ENCODE data around the gene DAGLA. TPM values are rescaled to one million over a fixed set of nuclear protein-coding genes. Genes with fewer than 3 reads are reported as not detected.

The DAGLA gene
- total and polyA plus RNA-seq, 5 donors = 3.7 to 7.2 (median 5.5) TPM

GRCh38 chr11:61701242-61701886 is 21.2 kb downstream of the DAGLA start:
- 52% methylated on average over 18 of the region's 18 CpGs for WGBS
- Histone ChIP-seq H3K4me1 (ENCODE audit: control insufficient read depth, insufficient read depth, low read length) (peaks cover 39% of the 10 kb centered on the region), H3K27ac (ENCODE audit: low read length) (peak overlapping the region; percentile 82), H3K4me3 (ENCODE audit: low read length) (no peak overlapping the region), H3K27me3 (ENCODE audit: control insufficient read depth, insufficient read depth) (no peaks in the 10 kb centered on the region), H3K9me3 (ENCODE audit: control insufficient read depth, low read length) (no peaks in the 10 kb centered on the region)
- ATAC-seq = peak in 1 of 2 donors; percentile 7
- DNase-seq = peak in 2 of 3 donors; percentile 71 to 77
- intact Hi-C loops (cut with DNase I) = no loop called here

- ATAC-seq (no peak), DNase-seq (peak in 2 of 3 donors; percentile 18 to 34)
- Histone ChIP-seq H3K27me3 (ENCODE audit: control insufficient read depth, insufficient read depth) (no peaks in the 10 kb centered on the region), H3K9me3 (ENCODE audit: control insufficient read depth, low read length) (no peaks in the 10 kb centered on the region), H3K4me1 (ENCODE audit: control insufficient read depth, insufficient read depth, low read length) (peaks cover 28% of the 10 kb centered on the region), H3K4me3 (ENCODE audit: low read length) (no peak overlapping the region), H3K27ac (ENCODE audit: low read length) (no peak overlapping the region)
- WGBS = 79% methylated on average over 11 of the region's 11 CpGs
- intact Hi-C loops (cut with DNase I) = no loop called here
Measured at GRCh38 chr11:61702701-61703312, 22.6 kb downstream of the DAGLA start.

- H3K27ac ChIP-seq (ENCODE audit: low read length) = no peak overlapping the region
- intact Hi-C loops (cut with DNase I) = no loop called here
- ATAC-seq = no peak
- no peaks in the 10 kb centered on the region for H3K27me3 ChIP-seq (ENCODE audit: control insufficient read depth, insufficient read depth)
- H3K9me3 ChIP-seq (ENCODE audit: control insufficient read depth, low read length) = no peaks in the 10 kb centered on the region
- no peak overlapping the region for H3K4me3 ChIP-seq (ENCODE audit: low read length)
- WGBS = 86% methylated on average over 15 of the region's 15 CpGs
- peak in 2 of 3 donors; percentile 33 to 35 for DNase-seq
- H3K4me1 ChIP-seq (ENCODE audit: control insufficient read depth, insufficient read depth, low read length) = peaks cover 8% of the 10 kb centered on the region
Measured at GRCh38 chr11:61704838-61705237, 24.6 kb downstream of the DAGLA start.

- H3K9me3 ChIP-seq (ENCODE audit: control insufficient read depth, low read length) = no peaks in the 10 kb centered on the region
- no peak overlapping the region for H3K27ac ChIP-seq (ENCODE audit: low read length)
- intact Hi-C loops (cut with DNase I) = no loop called here
- ATAC-seq (peak; percentile 42 to 69), DNase-seq (peak in 2 of 3 donors; percentile 57 to 62)
- no peaks in the 10 kb centered on the region for H3K4me1 ChIP-seq (ENCODE audit: control insufficient read depth, insufficient read depth, low read length)
- H3K4me3 ChIP-seq (ENCODE audit: low read length) = no peak overlapping the region
- WGBS = 61% methylated on average over 27 of the region's 27 CpGs
- H3K27me3 ChIP-seq (ENCODE audit: control insufficient read depth, insufficient read depth) = no peaks in the 10 kb centered on the region
Measured at GRCh38 chr11:61706452-61707400, 26.5 kb downstream of the DAGLA start.

- DNase-seq = peak in 2 of 3 donors; percentile 13 to 45
- no peaks in the 10 kb centered on the region for H3K4me1 ChIP-seq (ENCODE audit: control insufficient read depth, insufficient read depth, low read length)
- H3K27me3 ChIP-seq (ENCODE audit: control insufficient read depth, insufficient read depth) = no peaks in the 10 kb centered on the region
- no peaks in the 10 kb centered on the region for H3K9me3 ChIP-seq (ENCODE audit: control insufficient read depth, low read length)
- WGBS = 96% methylated on average over 9 of the region's 9 CpGs
- intact Hi-C loops (cut with DNase I) = no loop called here
- peak in 1 of 2 donors; percentile 5 for ATAC-seq
- H3K4me3 ChIP-seq (ENCODE audit: low read length) = no peak overlapping the region
- no peak overlapping the region for H3K27ac ChIP-seq (ENCODE audit: low read length)
Measured at GRCh38 chr11:61707574-61707973, 27.4 kb downstream of the DAGLA start.

- Histone ChIP-seq H3K4me3 (ENCODE audit: low read length) (no peak overlapping the region), H3K27ac (ENCODE audit: low read length) (no peak overlapping the region), H3K27me3 (ENCODE audit: control insufficient read depth, insufficient read depth) (no peaks in the 10 kb centered on the region), H3K4me1 (ENCODE audit: control insufficient read depth, insufficient read depth, low read length) (no peaks in the 10 kb centered on the region), H3K9me3 (ENCODE audit: control insufficient read depth, low read length) (no peaks in the 10 kb centered on the region)
- ATAC-seq (no peak), DNase-seq (peak in 1 of 3 donors; percentile 9)
- intact Hi-C loops (cut with DNase I) = no loop called here
- 96% methylated on average over 7 of the region's 7 CpGs for WGBS
Measured at GRCh38 chr11:61709110-61709509, 28.9 kb downstream of the DAGLA start.

- Histone ChIP-seq H3K27ac (ENCODE audit: low read length) (no peak overlapping the region), H3K9me3 (ENCODE audit: control insufficient read depth, low read length) (no peaks in the 10 kb centered on the region), H3K4me3 (ENCODE audit: low read length) (no peak overlapping the region), H3K4me1 (ENCODE audit: control insufficient read depth, insufficient read depth, low read length) (no peaks in the 10 kb centered on the region), H3K27me3 (ENCODE audit: control insufficient read depth, insufficient read depth) (no peaks in the 10 kb centered on the region)
- ATAC-seq = no peak
- intact Hi-C loops (cut with DNase I) = no loop called here
- WGBS = 71% methylated on average over 7 of the region's 7 CpGs
- DNase-seq = peak in 1 of 3 donors; percentile 17
Measured at GRCh38 chr11:61709572-61709971, 29.4 kb downstream of the DAGLA start.

- intact Hi-C loops (cut with DNase I) = no loop called here
- Histone ChIP-seq H3K27ac (ENCODE audit: low read length) (no peak overlapping the region), H3K4me3 (ENCODE audit: low read length) (no peak overlapping the region), H3K27me3 (ENCODE audit: control insufficient read depth, insufficient read depth) (no peaks in the 10 kb centered on the region), H3K9me3 (ENCODE audit: control insufficient read depth, low read length) (no peaks in the 10 kb centered on the region), H3K4me1 (ENCODE audit: control insufficient read depth, insufficient read depth, low read length) (no peaks in the 10 kb centered on the region)
- no peak for ATAC-seq
- 84% methylated on average over 7 of the region's 7 CpGs for WGBS
- peak in 2 of 3 donors; percentile 24 to 40 for DNase-seq
Measured at GRCh38 chr11:61710019-61710418, 29.8 kb downstream of the DAGLA start.

- Histone ChIP-seq H3K27ac (ENCODE audit: low read length) (no peak overlapping the region), H3K9me3 (ENCODE audit: control insufficient read depth, low read length) (no peaks in the 10 kb centered on the region), H3K4me1 (ENCODE audit: control insufficient read depth, insufficient read depth, low read length) (no peaks in the 10 kb centered on the region), H3K27me3 (ENCODE audit: control insufficient read depth, insufficient read depth) (no peaks in the 10 kb centered on the region), H3K4me3 (ENCODE audit: low read length) (no peak overlapping the region)
- 88% methylated on average over 14 of the region's 14 CpGs for WGBS
- intact Hi-C loops (cut with DNase I) = no loop called here
- no peak for ATAC-seq
- DNase-seq = peak in 1 of 3 donors; percentile 4
Measured at GRCh38 chr11:61711037-61711436, 30.8 kb downstream of the DAGLA start.

- DNase-seq = no peak
- Histone ChIP-seq H3K4me3 (ENCODE audit: low read length) (no peak overlapping the region), H3K9me3 (ENCODE audit: control insufficient read depth, low read length) (no peaks in the 10 kb centered on the region), H3K27ac (ENCODE audit: low read length) (no peak overlapping the region), H3K4me1 (ENCODE audit: control insufficient read depth, insufficient read depth, low read length) (no peaks in the 10 kb centered on the region), H3K27me3 (ENCODE audit: control insufficient read depth, insufficient read depth) (no peaks in the 10 kb centered on the region)
- ATAC-seq = no peak
- 79% methylated on average over 6 of the region's 6 CpGs for WGBS
- intact Hi-C loops (cut with DNase I) = no loop called here
Measured at GRCh38 chr11:61711498-61711897, 31.3 kb downstream of the DAGLA start.

GRCh38 chr11:61712314-61712713 is 32.1 kb downstream of the DAGLA start:
- H3K9me3 ChIP-seq (ENCODE audit: control insufficient read depth, low read length) = no peaks in the 10 kb centered on the region
- 84% methylated on average over 12 of the region's 12 CpGs for WGBS
- DNase-seq = no peak
- H3K27ac ChIP-seq (ENCODE audit: low read length) = no peak overlapping the region
- no peaks in the 10 kb centered on the region for H3K4me1 ChIP-seq (ENCODE audit: control insufficient read depth, insufficient read depth, low read length)
- intact Hi-C loops (cut with DNase I) = no loop called here
- H3K4me3 ChIP-seq (ENCODE audit: low read length) = no peak overlapping the region
- no peaks in the 10 kb centered on the region for H3K27me3 ChIP-seq (ENCODE audit: control insufficient read depth, insufficient read depth)
- ATAC-seq = no peak
